IPS-18a (cell line): ENCODE measurements around the gene PTDSS2.

Source experiments
- H3K27ac ChIP-seq: one replicate; pipeline ENCODE4 v1.5.1; 2013; ENCODE audit warnings: low read length
- H3K27me3 ChIP-seq: one replicate; pipeline ENCODE4 v1.6.1; 2013; ENCODE audit warnings: mild to moderate bottlenecking, low read length; ENCODE audit not compliant: control insufficient read depth, insufficient read depth
- H3K36me3 ChIP-seq: one replicate; pipeline ENCODE4 v1.6.1; 2013; ENCODE audit warnings: low read depth, low read length; ENCODE audit not compliant: control insufficient read depth
- H3K4me1 ChIP-seq: one replicate; pipeline ENCODE4 v1.6.1; 2013; ENCODE audit warnings: low read depth, low read length; ENCODE audit not compliant: control insufficient read depth
- H3K4me3 ChIP-seq: one replicate; pipeline ENCODE4 v1.5.1; 2013; ENCODE audit warnings: low read length
- H3K9ac ChIP-seq: one replicate; pipeline ENCODE4 v1.6.1; 2013; ENCODE audit warnings: mild to moderate bottlenecking, low read length, moderate library complexity
- H3K9me3 ChIP-seq: one replicate; pipeline ENCODE4 v1.6.1; 2013; ENCODE audit warnings: low read depth, low read length; ENCODE audit not compliant: control insufficient read depth

The PTDSS2 gene

GRCh38 chr11:494761-495536 is 44.9 kb downstream of the PTDSS2 start:
- Histone ChIP-seq H3K27ac (no peak overlapping the region), H3K4me3 (no peak overlapping the region), H3K9ac (no peak overlapping the region), H3K36me3 (peaks cover 34% of the 10 kb centered on the region), H3K4me1 (no peaks in the 10 kb centered on the region), H3K27me3 (no peaks in the 10 kb centered on the region), H3K9me3 (no peaks in the 10 kb centered on the region)

DNA sequence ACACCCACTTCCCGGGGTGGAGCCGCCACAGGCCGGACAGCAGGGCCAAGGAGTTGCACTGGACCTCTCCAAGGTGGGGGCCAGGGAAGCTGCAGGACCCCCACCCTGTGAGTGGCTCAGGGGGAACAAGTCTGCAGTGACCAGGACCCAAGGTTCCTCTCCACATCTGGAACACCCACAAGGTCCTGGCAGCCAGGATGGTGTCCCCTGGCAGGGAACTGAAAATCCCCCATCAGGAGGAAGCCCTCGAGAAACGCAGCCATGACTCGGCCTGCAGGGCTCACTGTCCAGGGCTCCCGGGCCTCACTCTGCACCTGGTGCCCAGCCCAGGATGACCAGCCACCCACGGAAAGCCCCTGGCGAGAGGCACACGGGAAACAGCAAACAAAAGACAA is 45.5 kb downstream of the PTDSS2 start:
- no peaks in the 10 kb centered on the region for H3K27me3 ChIP-seq
- H3K4me3 ChIP-seq: no peak overlapping the region
- H3K4me1 ChIP-seq: no peaks in the 10 kb centered on the region
- H3K27ac ChIP-seq: no peak overlapping the region
- H3K9me3 ChIP-seq: no peaks in the 10 kb centered on the region
- H3K9ac ChIP-seq: no peak overlapping the region
- H3K36me3 ChIP-seq: peaks cover 35% of the 10 kb centered on the region

DNA sequence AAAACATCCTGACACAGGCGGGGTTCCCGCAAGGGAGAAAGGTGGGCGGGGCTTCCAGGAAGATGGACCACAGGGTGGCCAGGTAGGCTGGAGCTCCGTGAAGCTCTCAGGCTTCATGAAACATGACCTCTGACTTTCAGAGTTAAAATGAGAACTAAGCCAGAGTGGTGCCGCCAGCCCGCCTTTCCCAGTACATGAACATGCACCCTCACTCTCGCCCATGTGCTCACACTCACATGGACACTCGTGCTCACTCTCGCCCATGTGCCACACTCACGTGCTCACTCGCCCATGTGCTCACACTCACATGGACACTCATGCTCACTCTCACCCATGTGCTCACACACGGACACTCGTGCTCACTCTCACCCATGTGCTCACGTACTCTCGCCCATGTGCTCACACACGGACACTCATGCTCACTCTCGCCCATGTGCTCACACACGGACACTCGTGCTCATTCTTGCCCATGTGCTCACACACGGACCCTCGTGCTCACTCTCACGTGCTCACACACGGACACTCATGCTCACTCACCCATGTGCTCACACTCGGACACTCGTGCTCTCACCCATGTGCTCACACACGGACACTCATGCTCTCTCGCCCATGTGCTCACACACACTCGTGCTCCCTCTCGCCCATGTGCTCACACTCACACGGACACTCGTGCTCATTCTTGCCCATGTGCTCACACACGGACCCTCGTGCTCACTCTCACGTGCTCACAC is 46.9 kb downstream of the PTDSS2 start:
- Histone ChIP-seq H3K4me1 (no peaks in the 10 kb centered on the region), H3K4me3 (no peak overlapping the region), H3K9me3 (no peaks in the 10 kb centered on the region), H3K27ac (no peak overlapping the region), H3K9ac (no peak overlapping the region), H3K36me3 (peaks cover 35% of the 10 kb centered on the region), H3K27me3 (no peaks in the 10 kb centered on the region)

GRCh38 chr11:497565-498296 is 47.7 kb downstream of the PTDSS2 start:
- Histone ChIP-seq H3K27me3 (no peaks in the 10 kb centered on the region), H3K4me1 (no peaks in the 10 kb centered on the region), H3K4me3 (no peak overlapping the region), H3K9ac (no peak overlapping the region), H3K9me3 (no peaks in the 10 kb centered on the region), H3K27ac (no peak overlapping the region), H3K36me3 (peaks cover 35% of the 10 kb centered on the region)

DNA sequence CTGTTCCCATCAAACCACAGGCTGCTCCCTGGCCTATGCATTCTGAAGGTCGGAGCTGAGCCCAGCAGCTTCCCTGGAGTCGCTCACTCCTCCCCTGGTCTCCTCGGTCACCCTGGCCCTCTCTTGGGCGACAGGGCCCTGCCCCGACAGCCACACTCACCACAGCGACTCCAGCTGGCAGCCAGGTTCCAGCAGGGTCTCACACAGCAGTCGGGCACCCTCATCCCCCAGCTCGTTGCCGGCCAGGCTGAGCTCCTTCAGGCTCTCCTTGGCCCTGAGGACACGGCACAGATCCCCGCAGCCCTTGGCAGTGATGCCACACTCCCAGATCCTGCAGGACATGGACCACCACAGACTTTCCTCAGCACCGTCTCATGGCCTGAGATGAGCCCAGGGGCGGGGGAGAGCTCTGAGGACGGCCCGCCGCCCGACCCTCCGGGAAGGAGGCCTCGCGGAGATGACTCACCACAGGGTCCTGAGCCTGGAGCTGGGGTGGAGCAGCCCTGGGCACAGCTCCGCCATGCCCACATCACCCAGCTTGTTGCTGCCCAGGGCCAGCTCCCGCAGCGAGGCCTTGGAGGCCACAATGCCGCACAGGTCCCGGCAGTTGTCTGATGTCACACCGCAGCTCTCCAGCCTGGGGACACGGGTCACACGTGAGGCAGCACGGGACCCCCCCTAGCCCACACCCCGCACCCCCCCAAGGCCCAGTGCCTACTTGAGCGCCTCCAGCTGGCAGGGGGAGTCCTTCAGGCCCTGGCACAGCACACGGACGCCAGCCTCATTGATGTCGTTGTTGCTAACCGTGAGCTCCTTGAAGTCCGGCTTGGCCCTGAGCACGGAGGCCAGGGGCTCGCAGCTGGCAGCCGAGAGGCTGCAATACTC is 48.5 kb downstream of the PTDSS2 start:
- Histone ChIP-seq H3K4me1 (no peaks in the 10 kb centered on the region), H3K4me3 (no peak overlapping the region), H3K27ac (no peak overlapping the region), H3K36me3 (peaks cover 35% of the 10 kb centered on the region), H3K27me3 (no peaks in the 10 kb centered on the region), H3K9me3 (no peaks in the 10 kb centered on the region), H3K9ac (no peak overlapping the region)

DNA sequence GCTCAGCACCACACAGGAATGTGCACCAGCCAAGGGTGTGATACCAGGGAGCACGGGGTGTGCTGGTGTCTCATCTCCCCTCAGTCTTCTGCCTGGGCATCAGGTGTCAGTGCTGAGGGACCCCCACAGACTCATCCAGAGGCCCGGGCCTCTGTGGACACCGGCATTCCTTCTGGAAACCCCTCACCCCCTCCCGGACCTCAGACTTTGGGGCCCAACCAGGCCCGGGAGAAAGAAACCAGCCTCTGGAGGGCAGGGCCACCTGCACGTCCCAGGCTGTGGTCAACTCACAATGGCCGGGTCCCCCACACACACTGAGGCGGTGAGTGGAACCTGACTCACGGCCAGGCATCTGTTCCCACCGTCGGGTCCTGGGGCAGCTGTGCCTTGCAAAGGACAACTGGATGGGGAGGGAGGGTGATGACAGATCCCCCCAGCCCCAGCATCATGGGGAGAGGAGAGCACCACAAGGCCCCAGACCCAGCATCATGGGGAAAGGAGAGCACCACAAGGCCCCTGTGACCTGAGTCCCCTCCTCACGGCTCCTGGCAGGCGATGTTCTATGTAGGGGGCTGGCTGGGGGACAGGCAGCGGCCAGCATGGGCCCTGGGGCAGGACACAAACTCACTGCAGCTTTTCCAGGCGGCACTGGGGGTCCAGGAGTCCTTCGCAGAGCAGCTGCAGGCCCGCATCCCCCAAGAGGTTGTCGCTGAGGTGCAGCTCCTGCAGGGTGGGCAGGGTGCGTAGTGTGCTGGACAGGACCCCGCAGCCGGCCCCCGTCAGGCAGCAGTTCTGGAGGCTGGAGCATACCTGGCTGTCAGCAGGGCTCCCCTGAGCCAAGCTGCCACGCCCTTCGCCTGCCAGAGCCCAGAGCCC is 49.4 kb downstream of the PTDSS2 start:
- H3K4me1 ChIP-seq: no peaks in the 10 kb centered on the region
- no peak overlapping the region for H3K4me3 ChIP-seq
- H3K27ac ChIP-seq: no peak overlapping the region
- no peaks in the 10 kb centered on the region for H3K27me3 ChIP-seq
- no peaks in the 10 kb centered on the region for H3K9me3 ChIP-seq
- H3K9ac ChIP-seq: no peak overlapping the region
- H3K36me3 ChIP-seq: peaks cover 35% of the 10 kb centered on the region

GRCh38 chr11:501001-501682 is 51.1 kb downstream of the PTDSS2 start:
- Histone ChIP-seq H3K9me3 (no peaks in the 10 kb centered on the region), H3K4me3 (no peak overlapping the region), H3K9ac (no peak overlapping the region), H3K36me3 (peaks cover 35% of the 10 kb centered on the region), H3K27ac (no peak overlapping the region), H3K4me1 (peaks cover 7% of the 10 kb centered on the region), H3K27me3 (no peaks in the 10 kb centered on the region)

DNA sequence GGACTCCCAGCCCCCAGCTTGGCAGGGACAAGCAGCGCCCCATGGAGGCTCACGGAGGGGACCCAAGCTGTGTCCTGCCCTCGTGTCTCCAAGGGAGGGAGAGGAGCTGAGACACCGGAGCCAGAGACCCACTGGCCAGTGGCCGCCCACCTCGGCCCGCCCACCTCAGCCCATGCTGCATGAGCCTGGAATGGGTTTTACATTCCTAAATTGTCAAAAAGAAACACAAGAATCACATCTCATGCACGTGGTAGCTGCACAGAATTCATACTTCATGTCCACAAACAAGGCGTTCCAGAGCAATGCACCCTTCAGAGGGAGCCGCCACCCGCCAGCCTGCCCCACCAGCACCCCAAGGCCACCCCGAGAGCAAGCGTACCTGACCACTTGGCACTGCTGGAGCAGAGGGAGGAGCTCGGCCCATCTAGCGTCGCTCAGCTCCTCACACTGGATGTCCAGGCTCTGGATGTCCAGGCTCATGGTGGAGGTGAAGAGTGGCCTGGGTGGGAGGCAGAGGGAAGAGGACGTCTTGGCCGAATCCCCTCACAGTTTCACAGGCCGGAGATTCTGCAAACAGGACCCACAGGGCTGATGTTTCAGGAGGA is 51.7 kb downstream of the PTDSS2 start:
- no peaks in the 10 kb centered on the region for H3K27me3 ChIP-seq
- peaks cover 7% of the 10 kb centered on the region for H3K4me1 ChIP-seq
- H3K36me3 ChIP-seq: peaks cover 33% of the 10 kb centered on the region
- H3K4me3 ChIP-seq: no peak overlapping the region
- H3K9ac ChIP-seq: no peak overlapping the region
- no peaks in the 10 kb centered on the region for H3K9me3 ChIP-seq
- no peak overlapping the region for H3K27ac ChIP-seq

GRCh38 chr11:502288-503178 is 52.5 kb downstream of the PTDSS2 start:
- peaks cover 26% of the 10 kb centered on the region for H3K36me3 ChIP-seq
- no peak overlapping the region for H3K9ac ChIP-seq

More at GRCh38 chr11:502288-503178, 52.5 kb downstream of the PTDSS2 start:
- H3K27ac ChIP-seq: no peak overlapping the region
- H3K9me3 ChIP-seq: no peaks in the 10 kb centered on the region
- H3K27me3 ChIP-seq: no peaks in the 10 kb centered on the region
- H3K4me1 ChIP-seq: peaks cover 7% of the 10 kb centered on the region
- H3K4me3 ChIP-seq: no peak overlapping the region
